H1 (cell line): ENCODE measurements around the gene HERC3. TPM values are rescaled to one million over a fixed set of nuclear protein-coding genes. Genes with fewer than 3 reads are reported as not detected.

Source experiments
- CTCF ChIA-PET: fragments of 300-600 bp; sonication (Branson Sonifier 250); formaldehyde crosslinking; loops from one replicate; lab custom pipeline; 2021; ENCODE audit not compliant: partially characterized antibody; lab: Charles Lee
- POLR2A ChIA-PET: fragments of 300-600 bp; sonication (Branson Sonifier 250); formaldehyde crosslinking; loops from one replicate; lab custom pipeline; 2021; ENCODE audit warnings: inconsistent platforms; ENCODE audit not compliant: partially characterized antibody; lab: Charles Lee
- DNase-seq, 2 experiments: peaks; one replicate each; pipeline versions ENCODE4 v3.0.0 to v3.0.0-alpha.2; 2010 to 2022; ENCODE audit warnings: low spot score in 2 of 2, low read depth in 1 of 2, mixed read lengths in 1 of 2
- FAIRE-seq: peaks from 2 replicates; lab custom pipeline; 2011; peaks lifted over from hg19 to GRCh38; lab: Jason Lieb, UNC
- H2AFZ ChIP-seq: 2 replicates; pipeline ENCODE4 v1.8.1; 2012; ENCODE audit warnings: low read length, inconsistent platforms
- H2AK5ac ChIP-seq: 2 replicates; pipeline ENCODE4 v1.6.1; 2013; ENCODE audit warnings: low read depth, low read length
- H2BK120ac ChIP-seq: replicated peaks from 2 replicates; pipeline ENCODE3; 2013; ENCODE audit warnings: low read depth, low read length, inconsistent platforms
- H2BK12ac ChIP-seq: 2 replicates; pipeline ENCODE4 v1.6.1; 2013; ENCODE audit warnings: low read depth, low read length
- H2BK15ac ChIP-seq: 2 replicates; pipeline ENCODE4 v1.6.1; 2013; ENCODE audit warnings: low read length
- H2BK20ac ChIP-seq: 2 replicates; pipeline ENCODE4 v1.6.1; 2013; ENCODE audit warnings: low read length
- H2BK5ac ChIP-seq: 2 replicates; pipeline ENCODE4 v1.6.1; 2013; ENCODE audit warnings: low read depth, low read length
- H3K14ac ChIP-seq: 2 replicates; pipeline ENCODE4 v1.6.1; 2013; ENCODE audit warnings: inconsistent platforms; ENCODE audit not compliant: insufficient read length
- H3K18ac ChIP-seq: 2 replicates; pipeline ENCODE4 v1.6.1; 2013; ENCODE audit warnings: low read length; ENCODE audit errors: extremely low read depth
- H3K23ac ChIP-seq: 2 replicates; pipeline ENCODE4 v1.6.1; 2013; ENCODE audit warnings: inconsistent platforms; ENCODE audit not compliant: insufficient read length
- H3K23me2 ChIP-seq: 2 replicates; pipeline ENCODE4 v1.6.1; 2013; ENCODE audit warnings: low read depth, low read length
- H3K27ac ChIP-seq: 2 replicates; pipeline ENCODE4 v1.6.1; 2011; ENCODE audit warnings: low read depth, low read length, inconsistent platforms
- H3K27me3 ChIP-seq, 4 experiments: replicated peaks in 1 of 4; 1 replicate in 1 of 4; 2 replicates in 3 of 4; pipeline versions ENCODE4 v1.6.1 to v1.8.1; 2011 to 2013; ENCODE audit warnings: low read length in 3 of 4, mild to moderate bottlenecking in 3 of 4, inconsistent platforms in 2 of 4, mixed read lengths in 2 of 4, moderate library complexity in 1 of 4; ENCODE audit not compliant: control insufficient read depth in 3 of 4, insufficient read depth in 3 of 4; ENCODE audit errors: extremely low read depth in 1 of 4
- H3K36me3 ChIP-seq, 4 experiments: 2 replicates each; pipeline versions ENCODE4 v1.6.1 to v1.8.1; 2011 to 2013; ENCODE audit warnings: mild to moderate bottlenecking in 4 of 4, low read length in 3 of 4, moderate library complexity in 2 of 4, control low read depth in 1 of 4, inconsistent platforms in 1 of 4; ENCODE audit not compliant: insufficient read depth in 4 of 4, control insufficient read depth in 2 of 4
- H3K4ac ChIP-seq: replicated peaks from 2 replicates; pipeline ENCODE3; 2013; ENCODE audit warnings: low read length, low read depth, mixed read lengths, inconsistent platforms; ENCODE audit not compliant: insufficient read length
- H3K4me1 ChIP-seq, 4 experiments: replicated peaks in 1 of 4; 1 replicate in 1 of 4; 2 replicates in 3 of 4; pipeline versions ENCODE4 v1.6.1 to v1.8.1; 2011 to 2013; ENCODE audit warnings: low read length in 3 of 4, inconsistent platforms in 2 of 4, mixed read lengths in 1 of 4; ENCODE audit not compliant: insufficient read depth in 4 of 4, control insufficient read depth in 3 of 4
- H3K4me2 ChIP-seq, 2 experiments: 2 replicates each; pipeline versions ENCODE4 v1.6.1 to v1.8.1; 2011 to 2013; ENCODE audit warnings: low read depth in 2 of 2, low read length in 2 of 2, control low read depth in 1 of 2, inconsistent platforms in 1 of 2, mild to moderate bottlenecking in 1 of 2; ENCODE audit not compliant: insufficient read depth in 1 of 2
- H3K4me3 ChIP-seq, 4 experiments: fragments of 200-600, 300-600 bp in 1 of 4; sonication (generic), shearing (Covaris generic), sonication (Bioruptor Twin) in 1 of 4; 2 replicates each; pipeline versions ENCODE4 v1.5.1 to v1.8.1; 2011 to 2016; ENCODE audit warnings: low read length in 4 of 4, low read depth in 3 of 4, control low read depth in 2 of 4, inconsistent platforms in 2 of 4, mild to moderate bottlenecking in 2 of 4, mixed read lengths in 1 of 4, moderate library complexity in 1 of 4; ENCODE audit not compliant: insufficient read depth in 2 of 4; ENCODE audit errors: extremely low read depth in 1 of 4
- H3K56ac ChIP-seq: replicated peaks from 2 replicates; pipeline ENCODE3; 2013; ENCODE audit warnings: low read depth, mild to moderate bottlenecking, mixed read lengths, low read length, inconsistent platforms; ENCODE audit not compliant: insufficient read length
- H3K79me1 ChIP-seq: 2 replicates; pipeline ENCODE4 v1.6.1; 2013; ENCODE audit warnings: low read depth, low read length, control low read depth
- H3K79me2 ChIP-seq, 2 experiments: 2 replicates each; pipeline versions ENCODE4 v1.6.1 to v1.8.1; 2012 to 2013; ENCODE audit warnings: low read length in 2 of 2, mild to moderate bottlenecking in 2 of 2, inconsistent platforms in 1 of 2; ENCODE audit not compliant: insufficient read depth in 2 of 2, control insufficient read depth in 1 of 2
- H3K9ac ChIP-seq, 4 experiments: replicated peaks in 1 of 4; 1 replicate in 1 of 4; 2 replicates in 3 of 4; pipeline versions ENCODE4 v1.6.1 to v1.8.1; 2011 to 2013; ENCODE audit warnings: low read depth in 3 of 4, low read length in 3 of 4, control low read depth in 2 of 4, mild to moderate bottlenecking in 2 of 4, moderate library complexity in 2 of 4, inconsistent platforms in 1 of 4; ENCODE audit errors: extremely low read depth in 1 of 4
- H3K9me3 ChIP-seq, 2 experiments: 2 replicates each; pipeline versions ENCODE4 v1.6.1 to v1.8.1; 2012 to 2013; ENCODE audit warnings: mild to moderate bottlenecking in 2 of 2, moderate library complexity in 2 of 2, control low read depth in 1 of 2, inconsistent platforms in 1 of 2, low read depth in 1 of 2, low read length in 1 of 2, mixed read lengths in 1 of 2; ENCODE audit not compliant: insufficient read depth in 2 of 2
- H4K20me1 ChIP-seq, 2 experiments: replicated peaks in 1 of 2; 2 replicates each; pipeline versions ENCODE3 to v1.8.1; 2011 to 2013; ENCODE audit warnings: inconsistent platforms in 2 of 2, low read length in 2 of 2, mild to moderate bottlenecking in 1 of 2; ENCODE audit not compliant: insufficient read depth in 2 of 2, control insufficient read depth in 1 of 2
- H4K5ac ChIP-seq: 2 replicates; pipeline ENCODE4 v1.6.1; 2013; ENCODE audit warnings: low read length, low read depth, mixed read lengths, inconsistent platforms; ENCODE audit not compliant: insufficient read length
- H4K8ac ChIP-seq: 2 replicates; pipeline ENCODE4 v1.8.0; 2013; ENCODE audit warnings: mild to moderate bottlenecking, moderate library complexity, low read length, inconsistent platforms; ENCODE audit not compliant: insufficient read depth; ENCODE audit errors: extremely low read depth
- H4K91ac ChIP-seq: replicated peaks from 2 replicates; pipeline ENCODE3; 2013; ENCODE audit warnings: low read length, mixed read lengths, inconsistent platforms; ENCODE audit not compliant: insufficient read length
- TBP ChIP-seq: IDR thresholded peaks from 2 replicates; pipeline ENCODE4 v1.6.1; 2011; ENCODE audit warnings: low read depth, low read length, improper control_type of control experiment
- WGBS, 2 experiments: shearing (Covaris generic) in 1 of 2; methylation state at CpG; one replicate each; pipeline versions ENCODE4 v1.1.6 to v1.1.7; 2013 to 2015; ENCODE audit warnings: low lambda C conversion rate in 2 of 2, mixed read lengths in 2 of 2, inconsistent platforms in 1 of 2, low coverage in 1 of 2, missing lambda C conversion rate in 1 of 2; ENCODE audit not compliant: insufficient replicate concordance in 2 of 2, insufficient coverage in 1 of 2, insufficient read length in 1 of 2; ENCODE audit errors: extremely low coverage in 1 of 2, missing lambda C conversion rate in 1 of 2; 5-methylcytosine and 5-hydroxymethylcytosine counted together
- polyA plus RNA-seq, 7 experiments: library from polyadenylated mRNA; depleted of rRNA in 3 of 7; stranded (reverse) in 5 of 7; unstranded in 2 of 7; fragments of >200 nt in 5 of 7; fragments of 200-250 nt in 2 of 7; gene quantifications; 1 replicate in 5 of 7; 2 replicates in 1 of 7; 4 replicates in 1 of 7; pipeline versions ENCODE4 v1.2.1 to v1.2.3, GENCODE V29; 2011 to 2013; ENCODE audit warnings: missing spikeins in 2 of 7, mixed read lengths in 2 of 7
- total RNA-seq: library from RNA; stranded (reverse); fragmentation: NEBNext Ultra II Directional; extraction: Animal tissue kit (Norgen Biotek cat#: 25700); gene quantifications from 2 replicates; pipeline ENCODE4 v1.2.1, GENCODE V29; 2021

Gene HERC3
- total and polyA plus RNA-seq, 2 of the 8 experiments (the other 6 are each of a cell fraction or from before 2014, with no cell fraction given) = 1.4 to 5.7 TPM

DNA sequence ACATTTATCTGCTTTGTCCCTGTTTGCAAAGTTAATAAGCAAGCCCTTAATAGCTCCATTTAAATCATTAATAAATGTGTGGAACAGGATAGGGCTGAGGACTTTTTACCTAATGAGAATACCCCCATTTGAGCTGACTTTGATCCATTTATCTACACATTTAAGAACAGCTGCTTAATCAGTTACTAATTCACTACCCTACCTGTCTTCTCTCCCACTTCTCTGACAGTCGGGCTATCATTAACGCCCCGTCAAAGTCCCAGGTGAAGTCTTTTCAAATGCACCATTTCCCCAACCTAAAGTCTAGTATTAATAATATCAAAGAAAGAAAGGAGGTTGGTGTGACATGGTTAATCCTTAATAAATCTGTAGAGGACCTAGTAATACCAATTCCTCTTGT is 162.5 kb downstream of the HERC3 start:
- H3K4me3 ChIP-seq = no peak overlapping the region
- no peaks in the 10 kb centered on the region for H3K9me3 ChIP-seq
- H4K20me1 ChIP-seq = peaks cover 0 to 3% of the 10 kb centered on the region in 2 experiments
- H2BK120ac ChIP-seq = no peak overlapping the region
- no peaks in the 10 kb centered on the region for H3K79me2 ChIP-seq
- H3K79me1 ChIP-seq = no peaks in the 10 kb centered on the region
- H3K4ac ChIP-seq = no peak overlapping the region
- H4K91ac ChIP-seq = no peak overlapping the region
- H3K4me1 ChIP-seq = peaks cover 3 to 11% (median 7%) of the 10 kb centered on the region in 4 experiments; a peak in 4 of 7 replicates
- H3K36me3 ChIP-seq = peaks cover 0 to 8% (median 0%) of the 10 kb centered on the region in 4 experiments; a peak in 3 of 8 replicates
- H3K18ac ChIP-seq = no peak overlapping the region
- no peak overlapping the region for H3K9ac ChIP-seq
- DNase-seq = no peak
- no peak overlapping the region for H2AFZ ChIP-seq
- no peak overlapping the region for H3K56ac ChIP-seq
- H3K27me3 ChIP-seq = no peaks in the 10 kb centered on the region
- no peak overlapping the region for H2BK5ac ChIP-seq
- no peak overlapping the region for H2BK15ac ChIP-seq
- ChIA-PET POLR2A (no interaction called here), CTCF (interaction anchor here (0.5 to 1.5 kb wide), 5 partner anchors 9 to 1457 kb away, joined by 3 to 6 read pairs (median 3); no protein-coding TSS in a partner anchor)
- H3K4me2 ChIP-seq = no peak overlapping the region
- H2BK20ac ChIP-seq = no peak overlapping the region
- H2AK5ac ChIP-seq = no peak overlapping the region
- H2BK12ac ChIP-seq = no peak overlapping the region
- no peak overlapping the region for H3K14ac ChIP-seq
- no peak for FAIRE-seq
- WGBS, 2 experiments = 98% methylated on average over 3 of the region's 3 CpGs; no CpG with 5 or more reads in 1 of the 2 experiments
- H4K8ac ChIP-seq = no peak overlapping the region
- no peak overlapping the region for H4K5ac ChIP-seq
- no peak overlapping the region for H3K27ac ChIP-seq
- H3K23me2 ChIP-seq = no peaks in the 10 kb centered on the region
- H3K23ac ChIP-seq = no peak overlapping the region
- no peak for TF ChIP-seq TBP
